ENCODE results near the gene KYAT1.

Gene KYAT1

DNA sequence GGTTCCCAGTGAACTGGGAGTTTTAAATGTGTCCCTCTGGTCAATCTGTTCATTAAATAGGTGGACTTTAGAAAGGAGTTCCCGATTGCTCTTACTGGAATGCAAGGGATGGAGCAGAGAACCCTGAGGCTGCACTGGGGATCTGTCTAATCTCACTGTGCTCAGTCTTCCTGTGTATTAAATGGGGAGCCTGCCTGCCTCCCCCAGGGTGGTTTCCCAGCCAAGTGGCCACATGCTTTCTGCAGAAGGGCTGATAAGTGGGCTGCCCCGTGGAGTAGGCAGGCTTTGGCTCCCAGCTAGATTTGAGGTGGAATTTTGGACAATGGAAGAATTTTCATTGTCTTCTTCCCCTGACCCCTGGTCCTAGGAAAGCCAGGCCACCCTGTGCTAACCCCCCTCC lies 25.0 kb upstream of the KYAT1 start:
- DNase-seq: no peak

DNA sequence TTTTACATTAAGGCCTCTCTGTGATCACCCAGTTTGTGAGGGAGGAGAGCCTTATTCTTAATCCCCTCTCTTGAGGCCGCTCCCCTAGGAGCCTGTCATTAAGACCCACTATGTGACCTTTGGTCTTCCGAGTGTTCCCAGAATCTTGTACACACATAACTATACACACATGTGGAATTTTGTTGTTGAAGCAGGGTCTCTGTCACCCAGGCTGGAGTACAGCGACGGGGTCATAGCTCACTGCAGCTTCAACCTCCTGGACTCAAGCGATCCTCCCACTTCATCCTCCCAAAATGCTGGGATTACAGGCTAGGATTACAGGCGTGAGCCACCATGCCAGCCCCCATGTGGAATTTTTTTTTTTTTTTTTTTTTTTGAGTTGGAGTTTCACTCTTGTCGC lies 24.2 kb upstream of the KYAT1 start:
- DNase-seq: no peak

DNA sequence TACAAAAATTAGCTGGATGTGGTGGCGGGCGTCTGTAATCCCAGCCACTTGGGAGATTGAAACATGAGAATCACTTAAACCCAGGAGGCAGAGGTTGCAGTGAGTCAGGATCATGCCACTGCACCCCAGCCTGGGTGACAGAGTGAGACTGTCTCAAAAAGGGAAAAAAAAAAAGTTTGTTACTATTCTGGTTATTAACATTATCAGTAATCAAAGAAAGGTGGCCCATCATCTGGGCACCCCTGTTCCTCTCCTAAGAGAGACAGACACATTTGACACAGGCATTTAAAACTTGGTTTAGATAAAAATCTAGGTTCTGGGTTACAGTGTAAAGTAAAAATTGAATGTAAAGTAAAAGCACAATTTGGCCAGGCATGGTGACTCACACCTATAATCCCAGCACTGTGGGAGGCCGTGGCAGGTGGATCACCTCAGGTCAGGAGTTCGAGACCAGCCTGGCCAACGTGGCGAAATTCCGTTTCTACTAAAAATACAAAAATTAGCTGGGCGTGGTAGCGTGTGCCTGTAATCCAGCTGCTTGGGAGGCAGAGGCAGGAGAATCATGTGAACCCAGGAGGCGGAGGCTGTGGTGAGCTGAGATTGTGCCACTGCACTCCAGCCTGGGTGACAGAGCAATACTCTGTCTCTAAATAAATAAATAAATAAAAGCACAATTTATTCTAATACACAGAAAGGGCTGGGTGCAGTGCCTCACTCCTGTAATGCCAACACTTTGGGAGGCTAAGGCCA lies 22.3 kb upstream of the KYAT1 start:
- peak; percentile 48 for DNase-seq

DNA sequence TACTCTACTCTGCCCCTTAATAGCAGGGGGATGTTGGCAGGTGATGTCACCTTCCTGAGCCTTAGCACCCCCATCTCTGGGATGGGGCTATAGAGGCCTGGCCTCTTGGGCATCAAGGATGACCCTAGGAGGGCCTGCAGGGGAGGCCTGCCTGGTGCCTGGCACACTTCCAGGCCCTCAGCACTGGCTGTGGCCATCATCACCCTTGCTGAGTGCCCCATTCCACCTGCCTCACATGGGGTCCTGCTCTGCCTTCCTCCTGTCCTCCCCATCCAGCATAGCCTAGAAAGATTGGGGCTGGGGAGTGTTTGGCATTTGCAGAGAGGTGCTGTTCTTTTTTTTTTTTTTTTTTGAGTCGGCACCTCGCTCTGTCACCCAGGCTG lies 21.3 kb upstream of the KYAT1 start:
- no peak for DNase-seq

DNA sequence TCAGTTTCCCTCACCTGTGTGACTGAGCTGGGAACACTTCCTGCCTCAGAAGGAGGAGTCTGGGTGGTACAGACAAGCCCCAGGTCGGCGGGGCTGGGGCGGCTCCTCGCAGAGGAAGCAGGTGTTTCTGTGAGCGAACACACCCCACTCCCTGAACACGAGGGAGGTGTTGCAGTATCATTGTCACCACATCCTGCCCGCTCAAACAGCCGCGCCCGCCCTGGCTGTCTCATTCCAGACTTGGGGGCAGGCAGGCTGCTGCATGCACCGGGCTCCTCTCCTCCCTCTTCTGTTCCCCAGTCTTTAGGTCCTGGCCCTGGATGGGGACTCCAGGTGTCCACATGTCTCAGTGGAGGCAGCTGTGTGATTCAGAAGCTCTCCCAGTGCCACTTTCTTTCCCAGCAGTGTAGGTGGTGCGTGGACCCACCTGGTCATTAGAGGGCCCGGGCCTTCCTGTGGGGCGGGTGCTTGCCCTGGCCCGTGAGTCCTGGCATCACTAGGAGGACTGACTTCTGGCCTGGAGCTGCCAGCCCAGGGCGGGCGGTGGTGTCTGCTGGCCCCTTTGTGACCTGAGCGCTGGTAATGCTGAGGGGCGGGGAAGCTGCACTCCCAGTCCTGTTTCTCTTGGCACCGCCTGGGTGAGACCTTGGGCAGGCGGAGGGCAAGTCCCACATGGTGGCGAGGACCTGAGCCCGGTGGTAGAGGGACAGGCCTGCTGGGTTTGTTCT lies 20.8 kb upstream of the KYAT1 start:
- DNase-seq: peak; percentile 74

DNA sequence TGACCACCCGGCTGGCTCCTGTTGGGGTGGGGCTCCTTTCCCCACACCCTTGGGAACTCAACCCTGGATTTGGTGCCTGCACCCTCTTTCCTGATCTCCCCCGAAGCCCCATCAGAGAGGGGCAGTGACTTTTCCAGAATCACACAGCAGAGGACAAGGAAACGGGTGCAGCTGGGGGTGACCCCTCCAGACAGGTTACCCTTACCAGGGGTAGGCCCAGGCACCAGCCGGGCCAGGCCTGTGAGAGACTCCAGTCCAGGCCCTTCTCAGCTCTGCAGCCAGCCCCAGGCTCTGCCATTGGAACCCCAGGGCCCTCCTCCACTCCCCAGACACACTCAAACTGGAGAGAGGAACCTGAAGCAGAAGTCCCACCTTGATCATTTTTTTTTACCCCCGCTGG lies 20.1 kb upstream of the KYAT1 start:
- no peak for DNase-seq

DNA sequence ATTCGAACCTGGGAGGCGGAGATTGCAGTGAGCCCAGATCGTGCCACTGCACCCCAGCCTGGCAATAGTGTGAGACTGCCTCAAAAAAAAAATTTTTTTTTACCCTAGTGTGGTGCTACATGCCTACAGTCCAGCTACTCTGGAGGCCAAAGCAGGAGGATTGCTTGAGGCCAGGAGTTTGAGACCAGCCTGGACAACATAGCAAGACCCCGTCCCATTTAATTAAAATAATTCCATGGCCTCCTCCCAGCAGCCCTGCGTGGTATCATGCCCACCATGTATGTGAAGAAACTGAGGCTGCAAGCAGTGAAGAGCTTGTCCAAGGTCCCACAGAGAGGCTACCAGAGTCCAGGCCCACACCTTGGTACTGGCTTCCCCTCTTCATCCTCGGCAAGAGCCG lies 19.6 kb upstream of the KYAT1 start:
- DNase-seq: no peak

DNA sequence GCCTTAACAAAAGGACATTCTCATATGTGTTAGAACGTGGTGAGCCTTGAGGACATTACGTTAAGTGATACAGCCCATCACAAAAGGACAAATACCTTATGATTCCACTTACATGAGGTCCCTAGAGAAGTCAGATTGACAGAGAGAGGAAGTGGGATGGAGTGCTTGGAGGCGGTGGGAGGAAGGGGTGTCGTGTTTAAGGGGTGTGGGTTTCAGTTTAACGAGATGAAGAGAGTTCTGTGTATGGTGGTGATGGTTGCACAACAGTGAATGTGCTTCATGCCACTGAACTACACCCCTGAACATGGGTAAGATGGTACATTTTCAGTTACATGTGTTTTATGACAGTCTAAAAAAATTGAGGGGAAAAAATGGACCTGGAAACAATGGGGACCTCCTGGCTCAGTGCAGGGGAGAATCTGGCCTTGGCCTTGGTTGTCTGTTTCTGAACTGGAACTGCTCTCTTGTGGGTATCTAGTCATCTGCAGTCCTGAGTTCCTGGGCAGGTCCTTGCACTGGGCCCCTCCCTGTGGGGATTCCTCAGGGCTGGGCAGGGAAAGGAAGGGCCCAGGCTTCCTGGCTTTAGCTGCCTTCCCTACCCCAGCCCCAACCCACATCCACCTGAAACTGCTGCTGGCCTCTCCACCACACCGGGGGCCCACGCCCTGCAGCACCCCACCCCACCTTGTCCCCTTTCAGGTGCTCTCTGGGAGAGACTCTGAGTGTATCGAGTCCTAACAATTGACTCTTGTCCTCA lies 18.0 kb upstream of the KYAT1 start:
- DNase-seq: peak; percentile 12

DNA sequence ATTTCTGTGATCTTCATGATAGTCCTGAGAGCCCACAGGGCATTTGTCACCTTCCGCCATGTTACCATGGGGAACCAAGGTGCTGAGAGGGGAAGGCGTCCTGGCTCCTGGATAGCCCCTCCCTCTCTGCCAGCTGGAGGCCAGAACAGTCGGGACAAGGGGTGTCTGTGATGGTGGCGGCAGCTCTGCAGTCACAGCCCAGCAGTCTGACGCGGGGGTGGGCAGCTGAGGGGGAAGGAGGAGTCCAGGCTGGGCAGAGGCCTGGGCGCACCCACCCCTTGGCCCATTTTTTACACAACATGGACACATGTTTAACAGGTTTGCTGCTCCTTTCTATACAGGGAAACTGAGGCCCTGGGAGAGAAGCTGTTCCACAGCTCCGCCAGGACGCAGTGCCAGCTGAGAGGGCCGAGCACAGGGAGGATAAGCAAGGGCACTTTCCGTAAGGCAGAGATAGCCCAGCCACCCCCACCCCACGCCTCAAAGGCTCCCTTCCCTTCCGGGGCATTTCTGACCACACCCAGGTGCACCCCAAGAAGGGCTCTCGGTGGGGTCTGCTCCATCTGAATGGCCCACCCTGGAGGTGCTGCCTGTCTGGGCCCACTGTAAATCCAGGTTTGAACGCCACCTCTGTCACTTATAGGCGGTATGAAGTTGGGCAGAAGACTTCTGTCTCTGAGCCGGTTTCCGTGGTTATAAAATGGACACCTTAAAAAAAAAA lies 17.3 kb upstream of the KYAT1 start:
- no peak for DNase-seq

DNA sequence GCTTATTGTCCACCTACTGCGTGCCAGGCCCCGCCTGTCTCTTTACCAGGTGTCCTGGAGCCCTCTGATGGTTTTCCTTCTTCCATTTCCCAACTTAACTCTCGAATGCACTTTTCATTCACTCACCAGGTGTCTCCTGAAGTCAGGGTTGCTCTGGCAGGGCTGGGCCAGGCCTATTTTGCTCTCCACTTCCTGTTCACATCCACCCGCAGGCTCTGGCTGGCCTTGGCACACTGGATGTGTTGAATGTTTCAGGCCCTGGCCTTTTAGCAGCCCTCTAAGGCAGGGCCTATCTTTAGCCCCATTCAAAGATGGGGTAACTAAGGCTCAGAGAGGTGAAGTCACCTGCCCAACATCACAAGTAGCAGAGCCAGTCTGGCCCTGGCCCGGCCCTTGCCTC lies 16.6 kb upstream of the KYAT1 start:
- no peak for DNase-seq

DNA sequence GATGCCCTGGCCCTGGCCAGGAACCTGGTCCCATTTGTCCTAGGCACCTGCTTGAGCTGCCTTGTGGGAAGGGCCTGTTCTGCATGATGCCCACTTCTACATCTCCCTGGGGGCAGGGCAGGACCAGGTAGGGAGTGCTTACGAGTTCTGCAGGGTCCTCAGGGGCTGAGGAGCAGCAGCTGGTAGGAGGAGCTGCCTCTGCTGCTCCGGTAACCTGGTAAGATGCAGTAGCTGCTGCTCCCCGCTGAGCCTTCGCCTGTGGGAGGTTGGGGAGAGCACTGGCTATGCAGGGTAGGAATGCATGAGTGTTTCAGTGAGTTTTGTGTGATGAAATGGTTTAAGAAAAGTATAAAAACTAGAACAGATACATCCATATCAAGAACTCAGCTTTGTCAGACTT lies 13.8 kb upstream of the KYAT1 start:
- peak; percentile 97 for DNase-seq

DNA sequence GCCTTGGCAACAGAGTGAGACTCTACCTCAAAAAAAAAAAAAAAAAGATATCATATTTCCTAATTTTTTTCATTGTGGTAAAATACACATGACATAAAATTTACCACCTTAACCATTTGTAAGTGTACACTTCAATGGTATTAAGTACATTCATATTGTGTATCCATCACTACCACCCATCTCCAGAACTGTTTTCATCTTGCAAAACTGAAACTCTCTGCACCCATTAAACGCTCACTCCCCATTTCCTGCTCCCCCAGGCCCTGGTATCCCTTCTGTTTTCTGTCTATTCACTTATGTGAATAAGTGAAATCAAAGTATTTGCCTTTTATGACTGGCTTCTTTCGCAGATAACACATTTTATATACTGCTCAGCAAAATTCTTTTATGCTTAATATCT lies 13.0 kb upstream of the KYAT1 start:
- peak; percentile 26 for DNase-seq

DNA sequence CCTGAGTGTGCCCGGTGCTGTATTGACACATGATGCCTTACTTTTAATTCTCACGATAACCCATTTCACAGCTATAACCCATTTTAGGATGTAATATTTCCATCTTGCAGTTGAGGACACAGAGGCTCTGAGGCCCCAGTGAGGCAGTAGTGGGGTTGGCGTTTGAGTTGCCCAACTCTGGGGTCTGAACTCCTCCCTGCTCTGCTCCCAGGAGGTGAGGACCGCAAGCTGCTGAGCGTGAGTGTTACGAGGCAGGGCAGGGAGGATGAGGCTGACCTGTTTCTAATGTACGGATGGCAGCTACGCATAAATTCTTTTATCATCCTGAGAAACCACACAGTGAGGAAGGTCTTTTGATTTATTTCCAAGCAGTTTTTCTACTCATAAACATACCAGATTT lies 11.6 kb upstream of the KYAT1 start:
- DNase-seq: no peak

DNA sequence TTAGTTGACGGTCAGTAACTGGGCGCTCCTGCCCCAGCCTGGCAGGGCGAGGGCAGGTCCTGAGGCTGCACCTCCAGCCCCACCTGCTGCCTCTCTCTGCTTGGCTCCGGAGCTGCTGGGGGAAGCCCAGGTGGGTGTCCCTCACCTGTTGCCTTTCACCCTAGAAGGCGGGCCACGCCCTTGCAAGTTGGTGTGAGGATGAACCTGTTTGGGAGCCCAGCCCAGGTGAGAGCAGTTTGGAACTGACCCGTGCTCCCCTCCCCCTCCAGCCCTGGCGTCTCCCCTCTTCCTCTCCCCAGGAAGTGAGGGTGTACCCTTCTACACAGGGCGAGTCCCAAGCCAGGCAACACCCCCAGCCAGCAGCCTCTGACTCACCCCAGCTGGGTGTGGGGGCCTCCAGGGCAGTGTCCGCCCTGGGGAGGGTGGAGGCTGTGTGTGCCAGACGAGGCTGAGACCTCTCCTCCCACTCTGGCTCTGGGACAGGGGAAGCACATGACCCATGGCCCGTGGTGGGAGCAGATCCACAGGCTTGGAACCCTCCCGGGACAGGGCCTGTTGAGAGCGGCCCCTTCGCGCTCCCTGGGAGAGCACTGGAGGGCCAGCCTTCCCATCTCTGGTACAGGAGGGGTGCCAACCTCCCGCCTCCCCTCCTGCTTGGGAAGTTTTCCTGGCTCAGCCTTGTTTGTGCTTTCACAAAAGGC lies 10.6 kb upstream of the KYAT1 start:
- DNase-seq: no peak

DNA sequence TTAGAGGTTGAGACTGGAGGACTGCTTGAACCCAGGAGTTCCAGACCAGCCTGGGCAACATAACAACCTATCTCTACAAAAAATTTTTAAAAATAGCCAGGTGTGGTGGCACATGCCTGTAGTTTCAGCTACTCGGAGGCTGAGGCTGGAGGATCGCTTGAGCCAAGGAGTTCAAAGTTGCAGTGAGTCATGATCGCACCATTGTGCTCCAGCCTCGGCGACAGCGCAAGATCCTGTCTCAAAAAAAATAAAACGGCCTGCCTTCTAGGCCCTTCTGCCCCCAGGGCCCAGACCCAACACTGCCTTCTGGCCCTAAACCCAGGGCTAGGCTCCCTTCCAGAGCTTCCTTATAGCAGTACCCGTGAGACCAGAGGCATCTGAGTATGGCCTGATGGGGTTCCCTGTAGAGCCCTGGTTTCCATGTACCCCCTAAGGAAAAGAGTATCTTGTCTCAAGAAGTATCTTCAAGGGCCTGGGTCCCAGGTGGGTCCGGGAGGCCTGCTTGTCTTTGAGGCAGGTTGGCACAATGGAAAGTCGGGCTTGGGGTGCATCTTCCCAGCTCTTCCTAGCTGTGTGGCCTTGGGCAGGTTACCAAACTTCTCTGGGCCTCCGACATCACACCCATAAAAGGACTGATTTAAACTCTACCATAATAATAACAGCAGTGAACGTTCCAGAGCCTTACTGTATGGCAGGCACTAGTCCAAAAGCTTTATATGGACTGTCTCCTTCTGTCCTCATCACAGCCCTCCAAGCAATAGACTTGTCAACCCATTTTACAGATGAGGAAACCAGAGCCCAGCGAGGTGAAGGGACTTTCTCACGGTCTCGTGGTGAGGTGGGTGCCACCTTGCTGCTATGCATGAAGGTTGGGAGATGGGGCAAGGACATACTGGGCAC lies 9.8 kb upstream of the KYAT1 start:
- no peak for DNase-seq

DNA sequence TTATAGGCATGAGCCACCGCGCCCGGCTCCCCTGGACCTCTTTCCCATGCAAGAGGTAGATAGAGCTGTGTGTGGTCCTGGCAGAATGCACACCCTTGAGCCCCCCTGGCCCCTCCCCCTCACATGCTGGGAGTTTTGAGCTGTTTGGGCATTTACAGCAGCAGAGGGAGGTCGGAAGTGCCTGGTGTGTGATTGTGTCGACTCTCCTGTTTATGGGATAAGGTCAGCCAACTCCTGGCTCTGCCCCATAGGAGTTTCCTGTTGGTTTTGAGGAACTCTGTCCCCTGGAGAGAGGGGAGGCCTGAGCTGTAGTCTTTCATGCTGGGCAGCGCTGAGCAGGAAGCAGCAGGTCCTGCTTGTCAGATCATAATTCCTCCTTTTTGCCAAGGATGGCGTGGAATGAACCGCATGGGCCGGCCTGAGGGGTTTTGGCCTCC lies 6.2 kb upstream of the KYAT1 start:
- no peak for DNase-seq

DNA sequence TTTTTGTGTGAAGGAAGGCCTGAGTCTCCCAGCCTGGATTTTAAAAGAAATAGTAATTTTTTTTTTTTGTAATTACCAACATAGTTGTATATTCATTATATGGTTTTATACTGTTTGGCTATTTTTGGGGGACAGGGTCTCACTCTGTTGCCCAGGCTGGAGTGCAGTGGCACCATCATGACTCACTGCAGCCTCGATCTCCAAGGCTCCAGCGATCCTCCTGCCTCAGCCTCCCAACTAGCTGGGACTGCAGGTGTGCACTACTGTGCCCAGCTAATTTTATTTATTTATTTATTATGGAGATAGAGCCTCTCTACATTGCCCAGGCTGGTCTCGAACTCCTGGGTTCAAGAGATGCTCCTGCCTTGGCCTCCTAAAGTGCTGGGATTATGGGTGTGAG lies 5.3 kb upstream of the KYAT1 start:
- no peak for DNase-seq

DNA sequence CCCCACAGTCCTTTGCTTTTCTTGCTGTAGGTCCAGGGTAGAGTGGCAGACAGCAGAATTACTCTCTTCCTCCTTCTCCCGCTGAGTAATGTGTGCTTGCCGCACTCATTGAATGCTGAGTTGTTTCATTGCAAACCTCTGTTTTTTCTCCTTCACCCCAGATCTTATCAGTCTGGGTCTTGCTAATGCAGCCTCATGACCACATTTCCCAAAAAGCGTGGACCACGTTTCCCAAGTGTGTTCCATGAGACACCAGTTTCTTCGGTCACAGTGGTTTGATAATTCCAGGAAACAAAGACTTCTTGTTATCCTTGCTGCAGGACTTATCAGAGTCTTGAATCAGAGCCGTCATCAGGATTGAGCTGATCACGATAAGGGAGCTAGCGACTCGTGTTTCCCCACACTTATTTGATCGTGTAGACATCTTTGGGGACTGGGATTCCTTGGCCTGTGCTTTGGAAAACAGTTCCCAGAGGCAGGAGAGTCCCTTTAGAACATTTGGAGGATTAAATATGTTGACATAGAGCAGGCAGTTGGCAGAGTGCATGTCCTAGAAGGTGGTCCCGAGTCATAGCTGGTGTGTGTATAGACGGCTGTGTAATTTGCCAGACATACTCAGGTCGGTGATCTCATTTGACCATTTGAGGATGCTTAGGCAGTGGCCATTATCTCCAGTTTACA lies 4.6 kb upstream of the KYAT1 start:
- no peak for DNase-seq

DNA sequence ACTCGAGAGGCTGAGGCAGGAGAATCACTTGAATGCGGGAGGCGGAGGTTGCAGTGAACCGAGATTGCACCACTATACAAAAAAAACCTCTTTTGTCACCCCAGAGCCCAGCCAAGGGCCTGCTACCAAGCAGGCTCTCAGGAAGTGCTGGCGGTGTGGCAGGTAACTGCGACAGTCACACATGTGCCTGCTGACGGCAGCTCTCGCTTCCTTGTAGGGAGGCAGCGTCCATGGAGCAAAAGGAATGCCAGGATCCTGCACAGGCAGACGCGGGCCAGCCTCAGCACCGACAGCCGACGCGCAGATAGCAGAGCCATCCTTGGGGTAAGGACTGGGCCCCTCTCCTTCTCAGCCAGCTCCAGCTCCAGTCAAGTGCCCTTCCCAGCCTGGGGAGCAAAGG lies 4.0 kb upstream of the KYAT1 start:
- no peak for DNase-seq

DNA sequence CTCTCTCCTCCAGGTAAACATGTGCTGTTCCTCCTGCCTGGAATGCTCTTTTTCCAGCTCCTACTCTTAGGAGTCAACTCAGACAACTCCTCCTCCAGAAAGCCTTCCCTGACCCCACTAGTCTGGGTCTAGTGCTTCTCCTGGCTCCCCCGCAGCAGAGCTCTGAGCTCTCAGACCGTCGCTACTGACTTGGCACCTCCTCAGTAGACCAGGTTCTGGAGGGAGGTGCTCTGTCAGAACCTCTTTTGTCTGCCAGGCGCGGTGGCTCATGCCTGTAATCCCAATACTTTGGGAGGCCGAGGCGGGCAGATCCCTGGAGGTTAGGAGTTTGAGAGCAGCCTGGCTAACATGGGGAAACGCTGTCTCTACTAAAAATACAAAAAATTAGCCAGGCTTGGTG lies 3.6 kb upstream of the KYAT1 start:
- no peak for DNase-seq

DNA sequence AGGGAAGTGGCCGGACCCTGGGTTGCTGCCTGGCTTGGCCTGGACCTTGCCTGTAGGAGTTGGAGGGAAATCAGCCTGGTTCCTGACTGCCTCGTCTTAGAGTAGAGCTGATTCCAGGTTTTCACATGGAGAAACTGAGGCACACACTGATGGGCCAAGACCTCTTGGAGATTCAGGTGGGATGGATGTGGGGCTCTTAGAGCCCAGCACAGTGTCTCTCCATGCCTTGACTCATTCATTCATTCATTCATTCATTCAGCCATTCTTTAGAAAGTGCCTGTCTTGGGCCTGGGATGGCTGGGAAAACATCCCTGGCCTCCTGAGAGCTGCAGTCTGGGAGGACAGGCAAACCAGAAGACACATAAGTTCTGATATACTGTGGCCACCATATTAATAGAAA lies 2.4 kb upstream of the KYAT1 start:
- no peak for DNase-seq
